Measurements from ENCODE around the gene IKZF3.

The IKZF3 gene

DNA sequence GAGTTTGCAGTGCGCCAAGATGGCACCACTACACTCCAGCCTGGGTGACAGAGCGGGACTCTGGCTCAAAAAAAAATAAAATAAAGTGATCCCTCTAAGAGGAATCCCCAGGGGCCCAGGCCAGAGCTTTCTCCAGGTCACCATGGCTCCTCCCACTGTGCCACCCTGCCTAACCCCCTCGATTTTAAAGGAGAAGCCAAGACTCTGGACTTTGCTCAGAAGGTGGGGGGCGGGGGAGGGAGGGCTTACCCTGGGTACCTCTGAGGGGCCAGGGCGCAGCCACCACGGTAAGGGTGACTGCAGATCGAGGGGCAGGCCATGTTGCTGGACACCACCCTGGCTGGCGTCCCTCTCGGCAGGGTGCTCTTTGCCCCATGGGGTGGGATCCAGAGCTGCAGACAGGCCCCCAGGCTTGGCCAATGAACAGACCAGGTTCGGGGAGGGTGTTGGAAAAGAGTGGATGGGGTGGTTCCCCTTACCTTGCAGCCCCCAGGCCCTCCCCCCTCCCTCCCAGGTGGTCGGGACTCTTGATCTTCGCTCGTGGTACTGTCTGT lies 126.8 kb downstream of the IKZF3 start:
- TF ChIP-seq, protein P1, sequence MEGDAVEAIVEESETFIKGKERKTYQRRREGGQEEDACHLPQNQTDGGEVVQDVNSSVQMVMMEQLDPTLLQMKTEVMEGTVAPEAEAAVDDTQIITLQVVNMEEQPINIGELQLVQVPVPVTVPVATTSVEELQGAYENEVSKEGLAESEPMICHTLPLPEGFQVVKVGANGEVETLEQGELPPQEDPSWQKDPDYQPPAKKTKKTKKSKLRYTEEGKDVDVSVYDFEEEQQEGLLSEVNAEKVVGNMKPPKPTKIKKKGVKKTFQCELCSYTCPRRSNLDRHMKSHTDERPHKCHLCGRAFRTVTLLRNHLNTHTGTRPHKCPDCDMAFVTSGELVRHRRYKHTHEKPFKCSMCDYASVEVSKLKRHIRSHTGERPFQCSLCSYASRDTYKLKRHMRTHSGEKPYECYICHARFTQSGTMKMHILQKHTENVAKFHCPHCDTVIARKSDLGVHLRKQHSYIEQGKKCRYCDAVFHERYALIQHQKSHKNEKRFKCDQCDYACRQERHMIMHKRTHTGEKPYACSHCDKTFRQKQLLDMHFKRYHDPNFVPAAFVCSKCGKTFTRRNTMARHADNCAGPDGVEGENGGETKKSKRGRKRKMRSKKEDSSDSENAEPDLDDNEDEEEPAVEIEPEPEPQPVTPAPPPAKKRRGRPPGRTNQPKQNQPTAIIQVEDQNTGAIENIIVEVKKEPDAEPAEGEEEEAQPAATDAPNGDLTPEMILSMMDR (IDR thresholded peaks at IDR 0.05; ENCODE audit: extremely low read depth, missing control alignments), result no peak
- DNase-seq (ENCODE audit: low spot score), result no peak

DNA sequence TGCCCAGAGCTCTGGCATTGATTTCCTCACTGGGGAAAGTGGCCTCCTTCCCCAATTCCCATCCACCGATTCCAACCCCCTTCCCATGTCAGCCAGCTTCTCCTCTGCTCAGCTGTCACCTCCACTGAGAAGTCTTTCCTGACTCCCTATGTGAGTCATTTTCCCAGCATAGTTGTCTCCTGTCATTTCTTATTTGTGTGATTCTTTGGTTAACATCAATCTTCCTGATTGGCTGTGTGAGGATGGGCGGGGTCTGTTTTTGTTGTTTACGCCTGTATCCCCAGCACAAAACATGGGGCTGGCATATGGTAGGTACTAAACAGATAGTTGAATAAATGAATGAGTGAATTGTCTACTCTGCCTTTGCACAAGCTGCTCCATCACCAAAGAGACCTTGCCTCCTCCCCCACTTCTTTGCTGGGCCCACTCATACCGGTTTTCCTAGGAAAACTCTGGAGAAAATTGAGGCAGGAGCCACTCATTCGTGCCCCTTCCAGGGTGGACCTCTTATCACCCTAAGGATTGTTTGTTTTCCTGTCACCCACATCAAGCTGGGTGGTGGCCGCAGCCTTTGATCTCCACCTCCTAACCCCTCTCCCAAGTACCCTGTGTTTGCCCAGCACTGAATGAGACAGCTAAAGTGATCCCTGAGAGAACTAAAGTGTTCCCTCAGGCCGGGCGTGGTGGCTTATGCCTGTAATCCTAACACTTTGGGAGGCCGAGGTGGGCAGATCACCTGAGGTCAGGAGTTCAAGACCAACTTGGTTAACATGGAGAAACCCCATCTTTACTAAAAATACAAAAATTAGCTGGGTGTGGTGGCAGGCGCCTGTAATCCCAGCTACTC lies 127.6 kb downstream of the IKZF3 start:
- no peak for DNase-seq (ENCODE audit: low spot score)
- TF ChIP-seq, protein P1 (IDR thresholded peaks at IDR 0.05; ENCODE audit: extremely low read depth, missing control alignments), result no peak

DNA sequence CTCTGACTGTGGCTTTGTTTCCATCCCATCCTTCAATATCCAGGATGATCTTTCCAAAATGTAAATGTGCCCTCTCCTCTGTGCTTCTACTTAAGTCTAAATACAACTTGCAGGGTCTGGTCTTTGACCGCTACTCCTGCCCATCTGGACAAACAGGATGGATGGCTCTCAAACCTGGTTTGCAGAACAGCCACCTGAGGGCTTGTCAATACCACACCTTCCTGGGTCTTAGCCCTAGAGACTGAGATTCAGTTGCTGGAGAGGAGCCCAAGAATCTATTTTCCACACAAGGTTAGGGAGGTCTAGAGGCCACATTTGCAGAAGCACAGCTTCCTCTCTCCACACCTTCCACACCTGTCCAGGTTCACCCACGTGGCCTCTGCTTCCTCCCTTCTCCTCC lies 128.2 kb downstream of the IKZF3 start:
- TF ChIP-seq, protein P1 (IDR thresholded peaks at IDR 0.05; ENCODE audit: extremely low read depth, missing control alignments), result no peak
- no peak for DNase-seq (ENCODE audit: low spot score)

DNA sequence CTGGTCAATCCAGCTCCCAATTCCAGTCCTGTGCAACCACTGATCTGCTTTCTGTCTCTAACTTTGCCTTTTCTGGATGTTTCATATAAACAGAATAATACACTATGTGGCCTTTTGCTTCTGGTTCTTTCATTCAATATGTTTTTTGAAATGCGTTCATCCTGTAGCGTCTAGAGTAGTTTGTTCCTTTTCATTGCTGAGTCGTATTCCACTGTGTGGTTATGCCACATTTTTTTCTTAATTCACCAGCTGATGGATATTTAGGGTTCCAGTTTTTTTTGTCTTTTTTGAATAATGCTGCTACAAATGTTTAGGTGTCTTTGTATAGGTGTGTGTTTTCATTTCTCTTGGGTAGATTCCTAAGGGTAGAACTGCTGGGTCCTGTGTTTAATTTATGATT lies 131.5 kb downstream of the IKZF3 start:
- TF ChIP-seq, protein P1 (IDR thresholded peaks at IDR 0.05; ENCODE audit: extremely low read depth, missing control alignments), result no peak
- DNase-seq (ENCODE audit: low spot score), result no peak

DNA sequence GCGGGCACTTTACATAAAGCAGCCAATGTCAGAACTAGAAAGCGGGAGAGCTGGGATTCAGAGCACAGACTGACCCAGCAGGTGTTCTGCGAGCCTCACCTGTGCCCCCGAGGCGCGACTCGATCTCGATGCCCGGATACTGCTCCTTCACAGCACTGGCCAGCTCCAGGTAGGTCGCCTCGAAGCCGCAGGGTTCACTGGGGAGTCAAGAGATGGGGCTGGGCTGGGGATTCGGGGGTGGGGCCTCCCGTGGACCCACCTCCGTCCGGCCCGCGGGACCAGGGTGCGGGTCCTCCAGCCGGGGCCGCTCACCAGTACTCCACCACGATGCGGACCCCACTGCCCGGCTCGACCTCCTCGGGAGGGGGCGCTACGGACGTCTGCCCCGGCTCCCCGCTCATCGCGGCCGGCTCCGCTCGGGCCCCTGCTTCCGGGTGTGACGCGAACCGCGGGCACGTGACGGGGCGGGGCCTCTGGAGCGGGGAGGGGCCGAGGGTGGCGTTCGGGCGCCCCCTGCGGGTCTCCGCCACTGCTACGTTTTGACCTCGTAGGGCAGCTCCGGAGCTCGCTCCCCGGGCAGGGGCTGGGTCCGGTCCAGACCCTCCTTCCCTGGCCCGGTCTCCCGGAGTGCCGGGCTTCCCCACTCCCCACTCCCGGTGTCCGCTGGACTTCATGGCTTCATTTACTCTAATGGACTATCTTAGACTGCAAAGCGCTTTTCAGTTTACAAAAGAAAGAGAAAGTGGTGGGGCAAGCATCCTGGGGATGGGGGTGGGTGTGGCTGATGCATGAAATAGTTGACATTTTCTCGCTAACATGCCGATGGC lies 133.8 kb downstream of the IKZF3 start, which contains the start of gene MIEN1:
Gene MIEN1 (minus strand): TSS at position 438 of the 827 bp plus-strand sequence. CDS start 37 bp downstream, at position 401.
- TF ChIP-seq, protein P1 (IDR thresholded peaks at IDR 0.05; ENCODE audit: extremely low read depth, missing control alignments), result peak; percentile 44
- peak; percentile 99 for DNase-seq (ENCODE audit: low spot score)

DNA sequence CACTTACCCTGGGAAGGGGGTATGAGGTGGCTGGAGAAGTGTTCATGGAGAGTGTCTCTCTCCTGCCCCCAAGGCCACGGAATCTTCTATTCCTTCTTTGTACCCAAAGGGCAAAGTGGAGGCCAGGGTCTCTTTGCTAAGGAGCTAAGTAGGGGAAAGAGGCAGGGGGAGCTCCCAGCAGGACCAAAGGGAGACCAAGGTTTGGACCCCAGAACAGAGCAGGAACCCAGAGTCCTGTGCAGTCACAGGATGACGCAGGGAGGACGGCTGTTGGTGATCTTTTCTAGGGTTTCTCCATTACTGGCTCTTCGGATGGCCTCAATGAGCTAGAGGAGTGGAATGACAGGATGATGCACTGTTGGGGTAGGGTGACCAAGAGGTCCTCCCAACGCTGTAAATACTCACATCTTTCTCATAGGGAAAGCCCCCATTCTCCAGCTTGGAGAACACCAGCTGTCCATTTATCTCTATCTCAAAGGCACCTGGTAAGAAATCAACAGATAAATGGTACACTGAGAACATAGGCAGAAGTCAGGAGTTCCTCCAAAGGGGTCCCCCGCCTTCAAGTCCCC lies 134.7 kb downstream of the IKZF3 start:
- DNase-seq (ENCODE audit: low spot score), result no peak
- TF ChIP-seq, protein P1 (IDR thresholded peaks at IDR 0.05; ENCODE audit: extremely low read depth, missing control alignments), result no peak
